HG02678 (cell line): ENCODE measurements around the gene ADCY4.
"Not testable (repeated sequence)": the region's sequence is repeated elsewhere in the genome, so short reads cannot be mapped to it uniquely, and the experiment has no call there.

Source experiments
- ATAC-seq: cut with Tn5 transposase; IDR thresholded peaks from one replicate; pipeline ENCODE4 v1.9.1; 2021; ENCODE audit warnings: mild to moderate bottlenecking, moderate library complexity; ENCODE audit not compliant: unreplicated experiment

ADCY4 gene

GRCh38 chr14:24334431-24335291 lies at the start of gene ADCY4:
ADCY4 (minus strand) TSS chr14:24335071; CDS start chr14:24334652, 419 bp downstream.
- no peak for ATAC-seq

- ATAC-seq, result no peak
Measured at GRCh38 chr14:24384169-24384568, 49.3 kb upstream of the ADCY4 start.

- ATAC-seq, result no peak
Measured at GRCh38 chr14:24382064-24382371, 47.1 kb upstream of the ADCY4 start.

GRCh38 chr14:24381363-24382063 lies 46.6 kb upstream of the ADCY4 start:
- no peak for ATAC-seq

GRCh38 chr14:24379907-24380730 lies 45.2 kb upstream of the ADCY4 start:
- ATAC-seq, result no peak

GRCh38 chr14:24378981-24379906 lies 44.4 kb upstream of the ADCY4 start:
- ATAC-seq, result no peak

- no peak for ATAC-seq
Measured at GRCh38 chr14:24378327-24378726, 43.5 kb upstream of the ADCY4 start.

GRCh38 chr14:24377657-24378056 lies 42.8 kb upstream of the ADCY4 start:
- no peak for ATAC-seq

GRCh38 chr14:24377126-24377525 lies 42.3 kb upstream of the ADCY4 start:
- no peak for ATAC-seq

GRCh38 chr14:24376448-24377070 lies 41.7 kb upstream of the ADCY4 start:
- ATAC-seq, result no peak

GRCh38 chr14:24372701-24373416 lies 38.0 kb upstream of the ADCY4 start:
- ATAC-seq, result no peak

- not testable (repeated sequence) for ATAC-seq
Measured at GRCh38 chr14:24371605-24372004, 36.7 kb upstream of the ADCY4 start.

- no peak for ATAC-seq
Measured at GRCh38 chr14:24370748-24371147, 35.9 kb upstream of the ADCY4 start.

- no peak for ATAC-seq
Measured at GRCh38 chr14:24369907-24370687, 35.2 kb upstream of the ADCY4 start.

- ATAC-seq, result no peak
Measured at GRCh38 chr14:24369463-24369862, 34.6 kb upstream of the ADCY4 start.

GRCh38 chr14:24368562-24369252 lies 33.8 kb upstream of the ADCY4 start:
- no peak for ATAC-seq

GRCh38 chr14:24368212-24368561 lies 33.3 kb upstream of the ADCY4 start:
- no peak for ATAC-seq
